Fibroblast of pulmonary artery (primary cell): ENCODE data around the gene NPAT.
A peak's percentile ranks its signal among the peaks of the same experiment; 100 is the strongest.

ENCODE experiments used
- DNase-seq: peaks from one replicate; pipeline ENCODE4 v3.0.0-alpha.2; 2010; ENCODE audit warnings: low read depth
- H3K4me3 ChIP-seq: replicated peaks from 2 replicates; pipeline ENCODE4 v1.5.1; 2011; ENCODE audit warnings: low read depth, mild to moderate bottlenecking, control low read depth, low read length, moderate library complexity
- TF ChIP-seq, protein P1 (sequence below): IDR thresholded peaks from 2 replicates; pipeline ENCODE4 v1.5.1; 2011; ENCODE audit warnings: mild to moderate bottlenecking, control low read depth, low read length, inconsistent platforms; ENCODE audit errors: missing control alignments

NPAT gene

DNA sequence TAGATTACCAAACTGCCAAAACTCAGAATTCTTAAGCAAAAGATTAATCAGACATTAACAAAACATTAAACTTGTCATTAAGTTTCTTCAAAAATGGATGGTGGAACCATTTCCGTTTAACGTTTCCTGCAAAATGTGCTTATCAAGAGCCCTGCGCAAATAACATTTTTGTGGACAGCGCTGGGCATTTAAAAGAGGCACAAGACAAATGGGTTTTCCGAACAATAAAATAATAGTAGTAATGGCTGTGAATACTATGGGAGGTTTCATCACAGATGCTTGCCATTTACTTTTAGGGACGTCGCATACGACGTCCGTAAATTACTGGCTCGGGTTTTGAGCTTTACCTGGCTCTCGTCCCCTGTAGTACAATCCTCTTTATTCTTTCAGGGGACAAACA, 1.1 kb downstream of the NPAT start:
- TF ChIP-seq, protein P1, sequence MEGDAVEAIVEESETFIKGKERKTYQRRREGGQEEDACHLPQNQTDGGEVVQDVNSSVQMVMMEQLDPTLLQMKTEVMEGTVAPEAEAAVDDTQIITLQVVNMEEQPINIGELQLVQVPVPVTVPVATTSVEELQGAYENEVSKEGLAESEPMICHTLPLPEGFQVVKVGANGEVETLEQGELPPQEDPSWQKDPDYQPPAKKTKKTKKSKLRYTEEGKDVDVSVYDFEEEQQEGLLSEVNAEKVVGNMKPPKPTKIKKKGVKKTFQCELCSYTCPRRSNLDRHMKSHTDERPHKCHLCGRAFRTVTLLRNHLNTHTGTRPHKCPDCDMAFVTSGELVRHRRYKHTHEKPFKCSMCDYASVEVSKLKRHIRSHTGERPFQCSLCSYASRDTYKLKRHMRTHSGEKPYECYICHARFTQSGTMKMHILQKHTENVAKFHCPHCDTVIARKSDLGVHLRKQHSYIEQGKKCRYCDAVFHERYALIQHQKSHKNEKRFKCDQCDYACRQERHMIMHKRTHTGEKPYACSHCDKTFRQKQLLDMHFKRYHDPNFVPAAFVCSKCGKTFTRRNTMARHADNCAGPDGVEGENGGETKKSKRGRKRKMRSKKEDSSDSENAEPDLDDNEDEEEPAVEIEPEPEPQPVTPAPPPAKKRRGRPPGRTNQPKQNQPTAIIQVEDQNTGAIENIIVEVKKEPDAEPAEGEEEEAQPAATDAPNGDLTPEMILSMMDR = no peak
- DNase-seq = peak; percentile 69

DNA sequence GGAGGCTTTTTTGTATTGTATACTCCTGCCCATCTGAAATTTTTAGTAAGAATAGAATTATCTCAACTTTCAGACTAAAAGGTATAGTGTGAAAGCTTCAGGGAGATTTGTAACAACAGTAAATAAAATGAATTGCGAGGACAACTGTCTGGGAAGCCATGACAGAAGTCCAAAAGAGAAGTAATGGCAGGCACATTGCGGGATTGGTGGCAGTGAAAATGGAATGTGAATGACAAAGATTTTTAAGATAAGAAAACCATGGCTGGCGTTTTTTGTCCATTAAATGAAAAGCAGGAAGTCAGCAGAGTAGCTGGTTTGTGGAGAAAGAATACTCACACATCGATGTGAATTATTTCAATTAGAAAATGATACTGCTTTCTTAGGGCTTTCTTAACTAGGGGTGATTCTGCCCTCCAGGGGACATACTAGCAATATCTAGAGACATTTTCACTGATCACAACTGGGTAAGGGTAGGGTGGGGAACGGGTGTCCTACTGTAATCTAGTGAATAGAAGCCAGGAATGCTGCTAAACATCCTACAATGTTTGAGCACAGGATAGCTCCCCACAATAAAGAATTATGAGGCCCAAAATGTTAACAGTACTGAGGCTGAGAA, 1.6 kb downstream of the NPAT start:
- DNase-seq = peak; percentile 24
- H3K4me3 ChIP-seq = peak overlapping the region; percentile 93
- TF ChIP-seq, protein P1 = no peak

More for the DNA sequence above, 1.1 kb downstream of the NPAT start:
- H3K4me3 ChIP-seq = peak overlapping the region; percentile 93

DNA sequence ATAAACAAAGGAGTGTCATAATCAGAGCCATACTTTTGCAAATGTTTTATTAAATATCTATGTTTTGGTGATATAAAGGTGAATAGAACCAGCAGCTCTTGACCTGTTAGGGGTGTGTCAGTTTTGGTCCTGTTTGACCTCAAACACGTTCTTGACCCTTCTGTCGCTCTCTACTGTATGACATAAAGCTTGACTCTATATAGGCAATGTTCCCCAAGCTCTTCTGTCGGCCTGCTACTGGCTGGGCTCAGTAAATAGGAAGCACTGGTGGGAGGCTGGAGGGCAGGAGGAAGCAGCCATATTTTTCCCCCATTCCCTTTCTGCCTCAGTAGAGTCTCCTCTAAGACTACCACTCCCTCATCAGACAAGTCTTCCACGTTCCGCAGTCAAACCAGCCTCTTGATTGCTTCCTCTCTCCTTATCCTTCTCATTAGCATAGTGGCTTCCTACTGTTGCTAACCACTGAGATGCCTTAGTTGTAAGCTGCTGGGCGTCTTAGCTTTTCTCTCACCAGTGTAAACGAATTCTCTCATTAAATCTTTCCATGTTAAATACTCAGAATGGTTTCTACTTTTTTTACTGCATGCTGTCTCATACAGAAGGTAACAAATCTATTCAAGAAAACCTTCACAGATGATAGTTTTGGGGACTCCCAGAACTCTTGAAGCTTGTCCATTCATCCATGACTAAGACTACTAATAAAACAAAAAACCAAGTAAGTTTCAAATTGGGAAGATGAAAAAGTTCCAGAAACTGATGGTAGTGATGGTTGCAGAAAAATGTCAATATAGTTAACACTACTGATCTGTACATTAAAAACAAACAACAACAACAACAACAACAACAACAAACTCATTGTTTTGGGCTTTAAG, 3.3 kb downstream of the NPAT start:
- H3K4me3 ChIP-seq = no peak overlapping the region
- TF ChIP-seq, protein P1 = no peak
- DNase-seq = no peak

DNA sequence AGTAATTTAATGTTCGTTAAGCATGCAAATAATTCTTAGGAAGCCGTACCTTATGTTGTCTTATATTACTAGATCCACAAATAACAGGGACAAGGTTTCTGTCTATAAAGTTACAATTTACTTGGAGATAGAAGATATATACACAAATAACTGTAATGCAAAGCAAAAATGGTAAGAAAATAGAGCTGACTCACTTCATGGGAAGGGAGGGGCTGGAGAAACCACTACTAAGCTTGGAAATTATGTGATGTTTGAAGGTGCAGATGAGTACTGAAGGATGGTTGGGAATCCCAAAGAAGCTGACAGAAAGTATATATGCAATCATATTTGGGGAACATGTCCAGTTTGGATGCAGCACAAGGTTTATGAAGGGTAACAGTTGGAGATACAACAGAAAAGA, 4.0 kb downstream of the NPAT start:
- DNase-seq = no peak
- TF ChIP-seq, protein P1 = no peak
- H3K4me3 ChIP-seq = no peak overlapping the region

DNA sequence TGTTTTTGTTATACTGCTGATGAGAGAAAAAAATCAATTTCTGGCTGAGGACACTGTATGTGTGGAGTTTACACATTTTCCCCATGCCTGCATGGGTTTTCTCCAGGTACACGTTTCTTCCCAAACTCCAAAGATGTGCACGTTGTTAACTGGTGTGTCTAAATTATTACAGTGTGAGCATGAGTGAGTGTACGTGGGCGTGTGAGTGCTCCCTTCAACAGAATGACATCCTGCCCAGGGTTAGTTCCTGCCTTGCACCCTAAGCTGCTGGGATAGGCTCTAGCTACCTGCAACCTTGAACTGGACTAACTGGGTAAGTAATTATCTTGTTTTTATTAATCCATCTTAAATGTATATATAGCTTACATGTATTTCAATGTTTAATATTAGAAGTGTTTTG, 5.5 kb downstream of the NPAT start:
- DNase-seq = no peak
- H3K4me3 ChIP-seq = no peak overlapping the region
- TF ChIP-seq, protein P1 = no peak

DNA sequence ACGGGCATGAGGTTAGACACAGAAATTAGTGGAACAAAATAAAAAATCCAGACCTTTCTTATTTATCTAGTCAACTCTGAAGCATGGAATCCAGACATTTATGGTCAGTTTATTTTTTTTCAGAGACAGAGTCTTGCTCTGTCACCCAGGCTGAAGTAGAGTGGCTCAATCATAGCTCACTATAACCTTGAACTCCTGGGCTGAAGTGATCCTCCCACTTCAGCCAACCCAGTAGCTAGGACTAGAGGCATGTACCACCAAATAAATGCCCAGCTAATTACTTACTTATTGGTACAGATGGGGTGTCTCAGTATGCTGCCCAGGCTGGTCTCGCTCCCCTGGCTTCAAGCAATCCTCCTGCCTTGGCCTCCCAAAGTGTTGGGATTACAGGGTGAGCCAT, 8.7 kb downstream of the NPAT start:
- H3K4me3 ChIP-seq = no peak overlapping the region
- TF ChIP-seq, protein P1 = no peak
- DNase-seq = no peak
